Measurements from ENCODE around the gene BDKRB2.

The BDKRB2 gene

DNA sequence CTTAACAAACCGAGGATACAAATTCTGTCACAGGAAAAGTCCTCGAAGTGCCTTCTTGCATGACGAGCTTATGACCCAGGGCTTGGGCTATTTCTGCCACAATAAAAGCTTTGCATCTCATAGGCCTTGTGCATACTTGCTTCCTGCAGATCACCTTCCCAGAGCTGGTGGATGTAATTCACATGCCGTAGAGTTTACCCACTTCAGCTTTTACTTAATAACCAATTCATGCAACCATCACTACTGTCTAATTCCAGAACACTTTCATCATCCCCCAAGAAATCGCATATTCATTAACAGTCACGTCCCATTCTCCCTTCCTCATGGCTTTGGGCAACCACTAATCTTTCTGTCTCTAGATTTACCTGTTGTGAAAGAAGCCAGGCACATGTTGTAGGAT lies 42.4 kb downstream of the BDKRB2 start:
- TF ChIP-seq, protein P1, sequence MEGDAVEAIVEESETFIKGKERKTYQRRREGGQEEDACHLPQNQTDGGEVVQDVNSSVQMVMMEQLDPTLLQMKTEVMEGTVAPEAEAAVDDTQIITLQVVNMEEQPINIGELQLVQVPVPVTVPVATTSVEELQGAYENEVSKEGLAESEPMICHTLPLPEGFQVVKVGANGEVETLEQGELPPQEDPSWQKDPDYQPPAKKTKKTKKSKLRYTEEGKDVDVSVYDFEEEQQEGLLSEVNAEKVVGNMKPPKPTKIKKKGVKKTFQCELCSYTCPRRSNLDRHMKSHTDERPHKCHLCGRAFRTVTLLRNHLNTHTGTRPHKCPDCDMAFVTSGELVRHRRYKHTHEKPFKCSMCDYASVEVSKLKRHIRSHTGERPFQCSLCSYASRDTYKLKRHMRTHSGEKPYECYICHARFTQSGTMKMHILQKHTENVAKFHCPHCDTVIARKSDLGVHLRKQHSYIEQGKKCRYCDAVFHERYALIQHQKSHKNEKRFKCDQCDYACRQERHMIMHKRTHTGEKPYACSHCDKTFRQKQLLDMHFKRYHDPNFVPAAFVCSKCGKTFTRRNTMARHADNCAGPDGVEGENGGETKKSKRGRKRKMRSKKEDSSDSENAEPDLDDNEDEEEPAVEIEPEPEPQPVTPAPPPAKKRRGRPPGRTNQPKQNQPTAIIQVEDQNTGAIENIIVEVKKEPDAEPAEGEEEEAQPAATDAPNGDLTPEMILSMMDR (conservative IDR thresholded peaks at IDR 0.05; ENCODE audit: low read depth, low read length), result no peak
- no peak overlapping the region for H3K9ac ChIP-seq
- H4K20me1 ChIP-seq (ENCODE audit: insufficient read depth), result no peaks in the 10 kb centered on the region
- no peaks in the 10 kb centered on the region for H3K4me1 ChIP-seq (ENCODE audit: low read depth, poor library complexity, severe bottlenecking)
- H3K36me3 ChIP-seq (ENCODE audit: insufficient read depth), result no peaks in the 10 kb centered on the region
- no peak overlapping the region for H3K27ac ChIP-seq
- no peaks in the 10 kb centered on the region for H3K27me3 ChIP-seq (ENCODE audit: insufficient read depth, low read depth)
- no peak overlapping the region for H3K4me3 ChIP-seq (IDR thresholded peaks at IDR 0.05; ENCODE audit: insufficient read depth, low read depth, low read length)
- H3K79me2 ChIP-seq (ENCODE audit: insufficient read depth, low read depth), result no peaks in the 10 kb centered on the region
- H3K4me2 ChIP-seq, result no peak overlapping the region
- no peak overlapping the region for H2AFZ ChIP-seq (ENCODE audit: low read depth)

DNA sequence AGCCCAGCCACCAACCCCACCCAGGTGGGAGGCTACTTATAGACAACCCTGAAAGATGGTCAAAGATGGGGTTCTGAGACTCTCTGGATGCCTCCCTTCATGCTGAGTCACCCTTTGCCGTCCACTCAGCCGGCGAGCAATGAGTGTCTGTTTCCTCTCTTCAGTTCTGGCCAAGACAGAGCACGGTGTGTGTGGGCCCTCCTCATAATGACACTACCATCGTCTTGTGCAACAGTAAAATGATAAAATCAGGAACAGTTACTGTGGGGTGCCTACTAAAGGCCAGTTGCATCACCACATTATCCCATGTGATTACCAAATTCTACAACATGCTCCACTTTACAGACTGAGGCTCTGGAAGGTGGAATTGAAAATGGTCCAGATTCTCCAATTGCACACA lies 44.4 kb downstream of the BDKRB2 start:
- no peaks in the 10 kb centered on the region for H3K27me3 ChIP-seq (ENCODE audit: insufficient read depth, low read depth)
- H3K9ac ChIP-seq, result no peak overlapping the region
- no peak overlapping the region for H3K4me3 ChIP-seq (IDR thresholded peaks at IDR 0.05; ENCODE audit: insufficient read depth, low read depth, low read length)
- TF ChIP-seq, protein P1 (conservative IDR thresholded peaks at IDR 0.05; ENCODE audit: low read depth, low read length), result no peak
- no peaks in the 10 kb centered on the region for H3K36me3 ChIP-seq (ENCODE audit: insufficient read depth)
- no peaks in the 10 kb centered on the region for H4K20me1 ChIP-seq (ENCODE audit: insufficient read depth)
- no peak overlapping the region for H2AFZ ChIP-seq (ENCODE audit: low read depth)
- H3K27ac ChIP-seq, result no peak overlapping the region
- no peaks in the 10 kb centered on the region for H3K79me2 ChIP-seq (ENCODE audit: insufficient read depth, low read depth)
- no peaks in the 10 kb centered on the region for H3K4me1 ChIP-seq (ENCODE audit: low read depth, poor library complexity, severe bottlenecking)
- no peak overlapping the region for H3K4me2 ChIP-seq

DNA sequence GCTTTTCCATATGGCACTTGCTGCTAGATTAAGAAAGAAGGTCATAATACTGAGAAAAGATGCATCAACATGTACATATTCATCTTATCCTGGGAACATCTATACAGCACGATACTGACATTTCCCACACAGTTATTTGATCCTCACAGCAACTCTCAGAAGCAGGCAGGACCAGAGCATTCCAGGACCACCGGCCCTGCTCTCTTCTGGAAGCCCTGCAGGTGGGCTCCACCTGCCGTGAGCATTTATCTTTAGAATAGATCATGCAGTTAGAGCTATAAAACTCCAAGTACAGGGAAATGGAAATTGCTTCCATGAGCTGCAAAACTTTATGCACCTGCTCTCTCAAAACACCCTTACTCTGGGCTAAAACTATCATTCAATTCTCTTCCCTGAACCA lies 45.8 kb downstream of the BDKRB2 start:
- Histone ChIP-seq H3K36me3 (ENCODE audit: insufficient read depth) (no peaks in the 10 kb centered on the region), H3K4me1 (ENCODE audit: low read depth, poor library complexity, severe bottlenecking) (no peaks in the 10 kb centered on the region), H4K20me1 (ENCODE audit: insufficient read depth) (no peaks in the 10 kb centered on the region), H3K27me3 (ENCODE audit: insufficient read depth, low read depth) (no peaks in the 10 kb centered on the region), H2AFZ (ENCODE audit: low read depth) (no peak overlapping the region), H3K4me2 (no peak overlapping the region), H3K27ac (no peak overlapping the region), H3K9ac (no peak overlapping the region), H3K4me3 (IDR thresholded peaks at IDR 0.05; ENCODE audit: insufficient read depth, low read depth, low read length) (no peak overlapping the region), H3K79me2 (ENCODE audit: insufficient read depth, low read depth) (no peaks in the 10 kb centered on the region)
- TF ChIP-seq, protein P1 (conservative IDR thresholded peaks at IDR 0.05; ENCODE audit: low read depth, low read length), result no peak

DNA sequence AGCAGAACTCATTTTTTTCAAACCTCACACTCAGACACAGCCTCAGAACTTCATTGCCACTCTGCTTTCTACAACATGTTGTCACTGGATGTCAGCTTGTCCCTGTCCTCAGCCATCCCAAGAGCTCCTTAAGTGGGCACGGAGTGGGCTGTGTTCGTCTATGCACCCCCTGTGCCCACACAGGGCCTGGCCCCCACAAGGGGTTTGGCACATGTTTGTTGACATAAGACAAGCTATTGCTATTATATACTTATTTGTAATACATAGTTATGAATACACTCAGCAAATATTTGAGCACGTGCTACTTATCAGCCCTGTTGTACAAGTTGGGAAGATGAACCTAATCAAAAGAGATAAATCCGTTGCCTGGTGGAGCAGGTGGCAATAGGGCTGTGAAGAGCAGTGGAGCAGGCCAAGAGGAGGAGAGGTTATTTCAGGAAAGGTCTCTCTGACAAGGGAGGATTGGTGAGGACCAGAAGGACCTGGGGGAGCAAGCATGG lies 47.1 kb downstream of the BDKRB2 start:
- H3K4me1 ChIP-seq (ENCODE audit: low read depth, poor library complexity, severe bottlenecking), result no peaks in the 10 kb centered on the region
- H3K4me2 ChIP-seq, result no peak overlapping the region
- H4K20me1 ChIP-seq (ENCODE audit: insufficient read depth), result no peaks in the 10 kb centered on the region
- H2AFZ ChIP-seq (ENCODE audit: low read depth), result no peak overlapping the region
- H3K27me3 ChIP-seq (ENCODE audit: insufficient read depth, low read depth), result no peaks in the 10 kb centered on the region
- TF ChIP-seq, protein P1 (conservative IDR thresholded peaks at IDR 0.05; ENCODE audit: low read depth, low read length), result no peak
- no peak overlapping the region for H3K4me3 ChIP-seq (IDR thresholded peaks at IDR 0.05; ENCODE audit: insufficient read depth, low read depth, low read length)
- H3K27ac ChIP-seq, result no peak overlapping the region
- H3K9ac ChIP-seq, result no peak overlapping the region
- H3K79me2 ChIP-seq (ENCODE audit: insufficient read depth, low read depth), result no peaks in the 10 kb centered on the region
- no peaks in the 10 kb centered on the region for H3K36me3 ChIP-seq (ENCODE audit: insufficient read depth)

Measured in KMS-11 (cell line).